Esophagus muscularis mucosa (tissue), 4 donors: ENCODE measurements around the gene ZBTB16. TPM values are rescaled to one million over a fixed set of nuclear protein-coding genes. Genes with fewer than 3 reads are reported as not detected.

Experiments
- DNase-seq: peaks from one replicate; pipeline ENCODE4 v3.0.0-alpha.2; 2017; ENCODE audit errors: extremely low spot score
- H3K27ac ChIP-seq, 4 donors: fragments of 200-600 bp; sonication (generic); replicated peaks in 1 of 4; 1 replicate in 3 of 4; 2 replicates in 1 of 4; pipeline ENCODE4 v1.5.1; 2016 to 2019; ENCODE audit warnings: mild to moderate bottlenecking in 1 of 4
- H3K27me3 ChIP-seq, 4 donors: fragments of 200-600 bp; sonication (generic); one replicate each; pipeline versions ENCODE4 v1.5.1 to v1.6.0; 2016 to 2019
- H3K36me3 ChIP-seq, 4 donors: fragments of 200-600 bp; sonication (generic); one replicate each; pipeline ENCODE4 v1.5.1; 2016 to 2019
- H3K4me1 ChIP-seq, 4 donors: fragments of 200-600 bp; sonication (generic); one replicate each; pipeline ENCODE4 v1.5.1; 2016 to 2019
- H3K4me3 ChIP-seq, 4 donors: fragments of 200-600 bp; sonication (generic); 1 replicate in 2 of 4; 2 replicates in 2 of 4; pipeline ENCODE4 v1.5.1; 2016 to 2019; ENCODE audit warnings: mild to moderate bottlenecking in 4 of 4, moderate library complexity in 1 of 4
- H3K9me3 ChIP-seq, 4 donors: fragments of 200-600 bp; sonication (generic); 1 replicate in 3 of 4; 2 replicates in 1 of 4; pipeline ENCODE4 v1.5.1; 2016 to 2019
- CTCF ChIP-seq, 3 experiments: fragments of 200-600 bp in 2 of 3; fragments of 450-650 bp in 1 of 3; sonication (generic) in 2 of 3; IDR thresholded peaks; one replicate each; pipeline ENCODE4 v1.5.1; 2017 to 2019; ENCODE audit warnings: antibody characterized with exemption in 3 of 3, mild to moderate bottlenecking in 2 of 3, moderate library complexity in 1 of 3
- EP300 ChIP-seq: sonication (generic); formaldehyde crosslinking; IDR thresholded peaks from one replicate; pipeline ENCODE4 v1.6.1; 2017; ENCODE audit warnings: antibody characterized with exemption
- POLR2A ChIP-seq: fragments of 450-650 bp; IDR thresholded peaks from one replicate; pipeline ENCODE4 v1.6.1; 2017; ENCODE audit warnings: antibody characterized with exemption, moderate library complexity, mild to moderate bottlenecking, low read depth
- POLR2AphosphoS5 ChIP-seq, 2 donors: sonication (generic); formaldehyde crosslinking; IDR thresholded peaks; one replicate each; pipeline ENCODE4 v1.6.1; 2017; ENCODE audit warnings: antibody characterized with exemption in 2 of 2
- WGBS: methylation state at CpG from one replicate; pipeline ENCODE4 v1.1.5; 2018; 5-methylcytosine and 5-hydroxymethylcytosine counted together
- intact Hi-C: fragments of 100-400 bp; cut with DNase I; formaldehyde crosslinking; loops from one replicate; pipeline ENCODE4 v1.15.1; 2023
- total RNA-seq, 4 donors: library from RNA; depleted of rRNA; stranded (reverse); fragments of >200 nt; gene quantifications; one replicate each; pipeline versions ENCODE4 v1.1.0 to v1.2.1, GENCODE V29; 2016

The ZBTB16 gene
- total RNA-seq, 4 donors from 2014 or later: 175 to 319 (median 222) TPM

- Histone ChIP-seq H3K36me3 (no peaks in the 10 kb centered on the region), H3K27me3 (peaks cover 0 to 98% (median 0%) of the 10 kb centered on the region in 4 donors), H3K4me3 (no peak overlapping the region), H3K9me3 (no peaks in the 10 kb centered on the region), H3K4me1 (peaks cover 0 to 8% (median 6%) of the 10 kb centered on the region in 4 donors), H3K27ac (peak overlapping the region in 3 of 4 donors; percentile 15 to 28 (median 23))
- peak; percentile 89 for DNase-seq
- TF ChIP-seq CTCF (IDR thresholded peaks at IDR 0.05) (no peak), POLR2A (no peak), EP300 (no peak), POLR2AphosphoS5 (IDR thresholded peaks at IDR 0.05) (peak; percentile 39 to 49)
- intact Hi-C loops: no loop called here
- WGBS: 57% methylated on average over 1 of the region's 3 CpGs
Measured at GRCh38 chr11:114275280-114275679, 215.8 kb downstream of the ZBTB16 start.

- Histone ChIP-seq H3K27ac (peak overlapping the region in 1 of 4 donors; percentile 23), H3K36me3 (no peaks in the 10 kb centered on the region), H3K27me3 (peaks cover 0 to 98% (median 0%) of the 10 kb centered on the region in 4 donors), H3K4me3 (no peak overlapping the region), H3K9me3 (no peaks in the 10 kb centered on the region), H3K4me1 (peaks cover 0 to 16% (median 10%) of the 10 kb centered on the region in 4 donors)
- intact Hi-C loops: no loop called here
- peak; percentile 86 for DNase-seq
- 83% methylated on average over 4 of the region's 5 CpGs for WGBS
- TF ChIP-seq POLR2AphosphoS5 (IDR thresholded peaks at IDR 0.05) (no peak), CTCF (IDR thresholded peaks at IDR 0.05) (no peak), EP300 (no peak), POLR2A (no peak)
Measured at GRCh38 chr11:114276077-114276476, 216.6 kb downstream of the ZBTB16 start.

GRCh38 chr11:114277637-114278341 is 218.3 kb downstream of the ZBTB16 start:
- Histone ChIP-seq H3K27ac (no peak overlapping the region), H3K4me3 (no peak overlapping the region), H3K9me3 (no peaks in the 10 kb centered on the region), H3K27me3 (peaks cover 0 to 85% (median 0%) of the 10 kb centered on the region in 4 donors), H3K4me1 (peaks cover 0 to 21% (median 11%) of the 10 kb centered on the region in 4 donors), H3K36me3 (no peaks in the 10 kb centered on the region)
- intact Hi-C loops: no loop called here
- peak; percentile 87 for DNase-seq
- TF ChIP-seq EP300 (no peak), CTCF (IDR thresholded peaks at IDR 0.05) (no peak), POLR2A (no peak), POLR2AphosphoS5 (IDR thresholded peaks at IDR 0.05) (no peak)
- WGBS: 89% methylated on average over 11 of the region's 11 CpGs

- intact Hi-C loops: no loop called here
- Histone ChIP-seq H3K9me3 (no peaks in the 10 kb centered on the region), H3K4me3 (no peak overlapping the region), H3K27ac (no peak overlapping the region), H3K4me1 (peaks cover 0 to 21% (median 11%) of the 10 kb centered on the region in 4 donors), H3K36me3 (no peaks in the 10 kb centered on the region), H3K27me3 (peaks cover 0 to 78% (median 0%) of the 10 kb centered on the region in 4 donors)
- TF ChIP-seq EP300 (no peak), POLR2AphosphoS5 (IDR thresholded peaks at IDR 0.05) (no peak), POLR2A (no peak), CTCF (IDR thresholded peaks at IDR 0.05) (no peak)
- 92% methylated on average over 1 of the region's 4 CpGs for WGBS
- peak; percentile 87 for DNase-seq
Measured at GRCh38 chr11:114278342-114279065, 219.0 kb downstream of the ZBTB16 start.
